H1 (cell line): ENCODE data around the gene FADS6. TPM values are rescaled to one million over a fixed set of nuclear protein-coding genes. Genes with fewer than 3 reads are reported as not detected.
A peak's percentile ranks its signal among the peaks of the same experiment; 100 is the strongest.

Source experiments
- CTCF ChIA-PET: fragments of 300-600 bp; sonication (Branson Sonifier 250); formaldehyde crosslinking; loops from one replicate; lab custom pipeline; 2021; ENCODE audit not compliant: partially characterized antibody; lab: Charles Lee
- POLR2A ChIA-PET: fragments of 300-600 bp; sonication (Branson Sonifier 250); formaldehyde crosslinking; loops from one replicate; lab custom pipeline; 2021; ENCODE audit warnings: inconsistent platforms; ENCODE audit not compliant: partially characterized antibody; lab: Charles Lee
- DNase-seq, 2 experiments: peaks; one replicate each; pipeline versions ENCODE4 v3.0.0 to v3.0.0-alpha.2; 2010 to 2022; ENCODE audit warnings: low spot score in 2 of 2, low read depth in 1 of 2, mixed read lengths in 1 of 2
- FAIRE-seq: peaks from 2 replicates; lab custom pipeline; 2011; peaks lifted over from hg19 to GRCh38; lab: Jason Lieb, UNC
- H2AFZ ChIP-seq: 2 replicates; pipeline ENCODE4 v1.8.1; 2012; ENCODE audit warnings: low read length, inconsistent platforms
- H2AK5ac ChIP-seq: 2 replicates; pipeline ENCODE4 v1.6.1; 2013; ENCODE audit warnings: low read depth, low read length
- H2BK120ac ChIP-seq: replicated peaks from 2 replicates; pipeline ENCODE3; 2013; ENCODE audit warnings: low read depth, low read length, inconsistent platforms
- H2BK12ac ChIP-seq: 2 replicates; pipeline ENCODE4 v1.6.1; 2013; ENCODE audit warnings: low read depth, low read length
- H2BK15ac ChIP-seq: 2 replicates; pipeline ENCODE4 v1.6.1; 2013; ENCODE audit warnings: low read length
- H2BK20ac ChIP-seq: 2 replicates; pipeline ENCODE4 v1.6.1; 2013; ENCODE audit warnings: low read length
- H2BK5ac ChIP-seq: 2 replicates; pipeline ENCODE4 v1.6.1; 2013; ENCODE audit warnings: low read depth, low read length
- H3K14ac ChIP-seq: 2 replicates; pipeline ENCODE4 v1.6.1; 2013; ENCODE audit warnings: inconsistent platforms; ENCODE audit not compliant: insufficient read length
- H3K18ac ChIP-seq: 2 replicates; pipeline ENCODE4 v1.6.1; 2013; ENCODE audit warnings: low read length; ENCODE audit errors: extremely low read depth
- H3K23ac ChIP-seq: 2 replicates; pipeline ENCODE4 v1.6.1; 2013; ENCODE audit warnings: inconsistent platforms; ENCODE audit not compliant: insufficient read length
- H3K23me2 ChIP-seq: 2 replicates; pipeline ENCODE4 v1.6.1; 2013; ENCODE audit warnings: low read depth, low read length
- H3K27ac ChIP-seq: 2 replicates; pipeline ENCODE4 v1.6.1; 2011; ENCODE audit warnings: low read depth, low read length, inconsistent platforms
- H3K27me3 ChIP-seq, 4 experiments: replicated peaks in 1 of 4; 1 replicate in 1 of 4; 2 replicates in 3 of 4; pipeline versions ENCODE4 v1.6.1 to v1.8.1; 2011 to 2013; ENCODE audit warnings: low read length in 3 of 4, mild to moderate bottlenecking in 3 of 4, inconsistent platforms in 2 of 4, mixed read lengths in 2 of 4, moderate library complexity in 1 of 4; ENCODE audit not compliant: control insufficient read depth in 3 of 4, insufficient read depth in 3 of 4; ENCODE audit errors: extremely low read depth in 1 of 4
- H3K36me3 ChIP-seq, 4 experiments: 2 replicates each; pipeline versions ENCODE4 v1.6.1 to v1.8.1; 2011 to 2013; ENCODE audit warnings: mild to moderate bottlenecking in 4 of 4, low read length in 3 of 4, moderate library complexity in 2 of 4, control low read depth in 1 of 4, inconsistent platforms in 1 of 4; ENCODE audit not compliant: insufficient read depth in 4 of 4, control insufficient read depth in 2 of 4
- H3K4ac ChIP-seq: replicated peaks from 2 replicates; pipeline ENCODE3; 2013; ENCODE audit warnings: low read length, low read depth, mixed read lengths, inconsistent platforms; ENCODE audit not compliant: insufficient read length
- H3K4me1 ChIP-seq, 4 experiments: replicated peaks in 1 of 4; 1 replicate in 1 of 4; 2 replicates in 3 of 4; pipeline versions ENCODE4 v1.6.1 to v1.8.1; 2011 to 2013; ENCODE audit warnings: low read length in 3 of 4, inconsistent platforms in 2 of 4, mixed read lengths in 1 of 4; ENCODE audit not compliant: insufficient read depth in 4 of 4, control insufficient read depth in 3 of 4
- H3K4me2 ChIP-seq, 2 experiments: 2 replicates each; pipeline versions ENCODE4 v1.6.1 to v1.8.1; 2011 to 2013; ENCODE audit warnings: low read depth in 2 of 2, low read length in 2 of 2, control low read depth in 1 of 2, inconsistent platforms in 1 of 2, mild to moderate bottlenecking in 1 of 2; ENCODE audit not compliant: insufficient read depth in 1 of 2
- H3K4me3 ChIP-seq, 4 experiments: fragments of 200-600, 300-600 bp in 1 of 4; sonication (generic), shearing (Covaris generic), sonication (Bioruptor Twin) in 1 of 4; 2 replicates each; pipeline versions ENCODE4 v1.5.1 to v1.8.1; 2011 to 2016; ENCODE audit warnings: low read length in 4 of 4, low read depth in 3 of 4, control low read depth in 2 of 4, inconsistent platforms in 2 of 4, mild to moderate bottlenecking in 2 of 4, mixed read lengths in 1 of 4, moderate library complexity in 1 of 4; ENCODE audit not compliant: insufficient read depth in 2 of 4; ENCODE audit errors: extremely low read depth in 1 of 4
- H3K56ac ChIP-seq: replicated peaks from 2 replicates; pipeline ENCODE3; 2013; ENCODE audit warnings: low read depth, mild to moderate bottlenecking, mixed read lengths, low read length, inconsistent platforms; ENCODE audit not compliant: insufficient read length
- H3K79me1 ChIP-seq: 2 replicates; pipeline ENCODE4 v1.6.1; 2013; ENCODE audit warnings: low read depth, low read length, control low read depth
- H3K79me2 ChIP-seq, 2 experiments: 2 replicates each; pipeline versions ENCODE4 v1.6.1 to v1.8.1; 2012 to 2013; ENCODE audit warnings: low read length in 2 of 2, mild to moderate bottlenecking in 2 of 2, inconsistent platforms in 1 of 2; ENCODE audit not compliant: insufficient read depth in 2 of 2, control insufficient read depth in 1 of 2
- H3K9ac ChIP-seq, 4 experiments: replicated peaks in 1 of 4; 1 replicate in 1 of 4; 2 replicates in 3 of 4; pipeline versions ENCODE4 v1.6.1 to v1.8.1; 2011 to 2013; ENCODE audit warnings: low read depth in 3 of 4, low read length in 3 of 4, control low read depth in 2 of 4, mild to moderate bottlenecking in 2 of 4, moderate library complexity in 2 of 4, inconsistent platforms in 1 of 4; ENCODE audit errors: extremely low read depth in 1 of 4
- H3K9me3 ChIP-seq, 2 experiments: 2 replicates each; pipeline versions ENCODE4 v1.6.1 to v1.8.1; 2012 to 2013; ENCODE audit warnings: mild to moderate bottlenecking in 2 of 2, moderate library complexity in 2 of 2, control low read depth in 1 of 2, inconsistent platforms in 1 of 2, low read depth in 1 of 2, low read length in 1 of 2, mixed read lengths in 1 of 2; ENCODE audit not compliant: insufficient read depth in 2 of 2
- H4K20me1 ChIP-seq, 2 experiments: replicated peaks in 1 of 2; 2 replicates each; pipeline versions ENCODE3 to v1.8.1; 2011 to 2013; ENCODE audit warnings: inconsistent platforms in 2 of 2, low read length in 2 of 2, mild to moderate bottlenecking in 1 of 2; ENCODE audit not compliant: insufficient read depth in 2 of 2, control insufficient read depth in 1 of 2
- H4K5ac ChIP-seq: 2 replicates; pipeline ENCODE4 v1.6.1; 2013; ENCODE audit warnings: low read length, low read depth, mixed read lengths, inconsistent platforms; ENCODE audit not compliant: insufficient read length
- H4K8ac ChIP-seq: 2 replicates; pipeline ENCODE4 v1.8.0; 2013; ENCODE audit warnings: mild to moderate bottlenecking, moderate library complexity, low read length, inconsistent platforms; ENCODE audit not compliant: insufficient read depth; ENCODE audit errors: extremely low read depth
- H4K91ac ChIP-seq: replicated peaks from 2 replicates; pipeline ENCODE3; 2013; ENCODE audit warnings: low read length, mixed read lengths, inconsistent platforms; ENCODE audit not compliant: insufficient read length
- KDM4A ChIP-seq: IDR thresholded peaks from one replicate; pipeline ENCODE4 v1.7.1; 2012; ENCODE audit warnings: low read depth, mild to moderate bottlenecking, moderate library complexity, low read length, inconsistent platforms; ENCODE audit not compliant: severe bottlenecking
- NANOG ChIP-seq: IDR thresholded peaks from 2 replicates; pipeline ENCODE4 v1.6.1; 2011; ENCODE audit warnings: low read length, low read depth, mild to moderate bottlenecking, inconsistent platforms; ENCODE audit not compliant: insufficient read depth, poor library complexity, severe bottlenecking
- WGBS, 2 experiments: shearing (Covaris generic) in 1 of 2; methylation state at CpG; one replicate each; pipeline versions ENCODE4 v1.1.6 to v1.1.7; 2013 to 2015; ENCODE audit warnings: low lambda C conversion rate in 2 of 2, mixed read lengths in 2 of 2, inconsistent platforms in 1 of 2, low coverage in 1 of 2, missing lambda C conversion rate in 1 of 2; ENCODE audit not compliant: insufficient replicate concordance in 2 of 2, insufficient coverage in 1 of 2, insufficient read length in 1 of 2; ENCODE audit errors: extremely low coverage in 1 of 2, missing lambda C conversion rate in 1 of 2; 5-methylcytosine and 5-hydroxymethylcytosine counted together
- polyA plus RNA-seq, 7 experiments: library from polyadenylated mRNA; depleted of rRNA in 3 of 7; stranded (reverse) in 5 of 7; unstranded in 2 of 7; fragments of >200 nt in 5 of 7; fragments of 200-250 nt in 2 of 7; gene quantifications; 1 replicate in 5 of 7; 2 replicates in 1 of 7; 4 replicates in 1 of 7; pipeline versions ENCODE4 v1.2.1 to v1.2.3, GENCODE V29; 2011 to 2013; ENCODE audit warnings: missing spikeins in 2 of 7, mixed read lengths in 2 of 7
- total RNA-seq: library from RNA; stranded (reverse); fragmentation: NEBNext Ultra II Directional; extraction: Animal tissue kit (Norgen Biotek cat#: 25700); gene quantifications from 2 replicates; pipeline ENCODE4 v1.2.1, GENCODE V29; 2021

FADS6 gene
- total and polyA plus RNA-seq, 2 of the 8 experiments (the other 6 are each of a cell fraction or from before 2014, with no cell fraction given): 0.56 to 2.5 TPM

DNA sequence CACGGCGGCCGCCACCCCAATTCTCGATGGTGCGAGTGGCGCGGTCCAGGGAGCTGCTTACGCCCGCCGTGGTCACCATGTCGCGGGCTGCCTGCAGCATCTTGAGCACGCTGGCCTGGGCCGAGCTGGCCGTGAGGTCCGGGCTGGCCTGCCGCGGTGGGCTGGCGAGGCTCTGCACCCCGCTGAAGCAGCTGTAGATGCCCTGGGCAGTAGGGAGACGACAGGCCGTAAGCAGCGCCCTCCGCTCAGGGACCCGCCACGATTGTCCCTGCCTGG is 50.1 kb downstream of the FADS6 start:
- Histone ChIP-seq H3K56ac (no peak overlapping the region), H3K18ac (no peak overlapping the region), H2AFZ (no peak overlapping the region), H3K4me1 (peaks cover 0 to 29% (median 14%) of the 10 kb centered on the region in 4 experiments; a peak in 6 of 7 replicates), H2BK15ac (no peak overlapping the region), H4K8ac (no peak overlapping the region), H3K23me2 (peaks cover 3% of the 10 kb centered on the region; the same call in 1 of the 2 replicates), H3K23ac (no peak overlapping the region), H4K20me1 (peaks cover 11 to 15% of the 10 kb centered on the region in 2 experiments), H2BK12ac (no peak overlapping the region; the same call in 1 of the 2 replicates), H3K9me3 (no peaks in the 10 kb centered on the region), H2BK120ac (no peak overlapping the region), H2AK5ac (no peak overlapping the region), H3K27ac (no peak overlapping the region), H3K14ac (no peak overlapping the region), H3K4ac (no peak overlapping the region), H2BK5ac (no peak overlapping the region), H3K4me2 (peak overlapping the region; percentile 23 to 68; a peak in 2 of 4 replicates), H3K79me2 (no peaks in the 10 kb centered on the region), H3K27me3 (peaks cover 17 to 59% (median 44%) of the 10 kb centered on the region in 4 experiments), H3K9ac (no peak overlapping the region), H4K91ac (no peak overlapping the region), H4K5ac (no peak overlapping the region), H2BK20ac (no peak overlapping the region), H3K4me3 (peak overlapping the region in 1 of 4 experiments; percentile 57; a peak in 3 of 8 replicates), H3K79me1 (no peaks in the 10 kb centered on the region), H3K36me3 (no peaks in the 10 kb centered on the region)
- TF ChIP-seq KDM4A (peak; percentile 5), NANOG (no peak)
- ChIA-PET POLR2A (interaction anchor here (0.9 to 4.2 kb wide), 2 partner anchors 9 to 30 kb away, joined by 3 to 23 read pairs; partner anchors contain the start of gene FDXR), CTCF (interaction anchor here (0.8 to 99.6 kb wide), 13 partner anchors 0 to 226 kb away, joined by 3 to 2981 read pairs (median 5); partner anchors contain the start of genes FDXR, GRIN2C, NAT9 and OTOP2)
- peak in 1 of 2 experiments; percentile 55 for DNase-seq
- 66% methylated on average over 10 of the region's 26 CpGs; no CpG with 5 or more reads in 1 of the 2 experiments for WGBS, 2 experiments
- FAIRE-seq: no peak
